Measurements from ENCODE around the gene PI3.
"Not testable (repeated sequence)": the region's sequence is repeated elsewhere in the genome, so short reads cannot be mapped to it uniquely, and the experiment has no call there.

Gene PI3

GRCh38 chr20:45174434-45175364 lies at the start of gene PI3:
TSS of gene PI3 (plus strand) at chr20:45174902. CDS start at chr20:45174923, 21 bp downstream.
- DNase-seq = no peak

DNA sequence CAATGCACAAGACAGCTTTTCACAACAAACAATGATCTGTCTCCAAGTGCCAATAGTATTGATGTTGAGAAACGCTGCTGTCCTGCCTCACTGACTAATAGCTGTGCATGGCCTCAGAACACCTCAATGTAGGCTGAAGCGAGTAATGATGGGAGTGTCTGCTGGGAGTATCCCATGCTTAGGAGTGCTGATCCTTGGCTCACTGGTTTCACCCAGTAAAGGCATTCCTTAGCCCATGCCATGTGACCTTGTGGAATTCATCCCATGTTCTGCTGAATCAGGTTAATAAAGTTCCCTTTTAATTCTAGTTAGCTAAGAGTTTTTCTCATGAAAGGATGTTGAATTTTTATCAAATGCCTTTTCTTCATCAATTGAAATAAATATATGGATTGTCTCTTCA lies 46.6 kb upstream of the PI3 start:
- no peak for DNase-seq

- DNase-seq = no peak
These were observed 37.8 kb upstream of the PI3 start for GRCh38 chr20:45136911-45137310.

GRCh38 chr20:45138561-45139300 lies 36.0 kb upstream of the PI3 start:
- DNase-seq = no peak

DNA sequence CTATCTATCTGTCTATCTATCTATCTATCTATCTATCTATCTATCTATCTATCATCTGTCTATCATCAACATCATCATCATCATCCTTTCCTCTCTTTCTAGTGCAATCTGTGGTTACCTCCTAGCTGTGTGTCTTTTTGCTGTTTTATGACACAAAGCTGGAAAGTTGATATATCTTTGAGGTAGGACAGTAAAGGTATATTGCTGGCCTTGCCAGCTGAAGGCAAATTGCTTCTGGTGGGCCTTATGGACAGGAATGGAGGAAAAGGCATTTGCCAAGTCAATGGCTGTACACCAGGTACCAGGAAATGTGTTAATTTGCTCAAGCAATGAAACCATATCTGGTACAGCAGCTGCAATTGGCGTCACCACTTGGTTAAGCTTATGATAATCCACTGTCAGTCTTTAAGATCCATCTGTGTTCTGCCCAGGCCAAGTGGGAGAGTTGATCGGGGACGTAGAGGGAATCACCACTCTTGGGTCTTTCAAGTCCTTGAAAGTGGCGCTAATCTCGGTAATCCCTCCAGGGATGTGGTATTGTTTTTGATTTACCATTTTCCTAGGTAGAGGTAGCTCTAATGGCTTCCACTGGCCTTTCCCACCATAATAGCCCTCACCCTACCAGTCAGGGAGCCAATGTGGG lies 34.8 kb upstream of the PI3 start:
- DNase-seq = not testable (repeated sequence)

- DNase-seq = no peak
These were observed 33.9 kb upstream of the PI3 start for GRCh38 chr20:45140836-45141235.

- DNase-seq = no peak
These were observed 25.6 kb upstream of the PI3 start for GRCh38 chr20:45149062-45149461.

GRCh38 chr20:45152405-45152804 lies 22.3 kb upstream of the PI3 start:
- DNase-seq = no peak

DNA sequence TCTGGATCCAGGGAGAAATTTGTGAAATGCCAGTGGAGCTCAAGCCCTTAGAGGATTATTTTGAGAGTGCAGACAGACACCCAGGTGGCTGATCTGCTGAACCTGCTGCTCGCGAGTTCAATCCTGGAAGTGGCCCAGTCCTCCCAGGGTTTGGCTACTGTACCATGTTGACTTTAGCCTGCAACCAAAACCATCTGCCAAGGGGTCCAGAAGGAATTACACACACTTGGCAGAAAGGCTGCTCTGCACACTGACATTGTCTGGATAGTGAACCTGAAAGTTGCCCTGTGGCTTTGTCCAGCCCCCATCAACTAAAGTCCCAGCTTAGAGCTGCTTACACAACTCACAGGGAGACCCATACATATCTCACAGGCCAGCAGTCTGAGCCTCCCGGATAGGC lies 21.6 kb upstream of the PI3 start:
- DNase-seq = no peak

DNA sequence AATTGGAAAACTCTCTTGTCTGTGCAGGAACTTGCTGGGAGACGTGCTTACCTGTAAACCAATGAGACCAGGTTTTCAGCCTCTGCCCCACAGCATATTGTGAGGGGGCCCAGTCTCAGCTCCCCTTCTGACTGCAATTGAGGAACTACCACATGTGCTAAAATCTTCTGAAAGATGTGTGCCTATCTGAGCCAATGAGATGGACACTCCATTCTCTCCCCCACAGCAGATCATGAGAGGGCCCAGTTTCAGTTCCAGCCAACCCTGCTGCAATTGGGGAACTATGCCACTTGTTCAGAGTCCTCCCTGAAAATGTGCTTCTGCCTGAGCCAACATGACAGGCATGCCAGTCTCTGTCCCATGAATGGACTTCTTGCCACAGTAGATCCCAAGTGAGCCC lies 20.9 kb upstream of the PI3 start:
- DNase-seq = no peak

- no peak for DNase-seq
These were observed 20.5 kb upstream of the PI3 start for GRCh38 chr20:45154183-45154582.

GRCh38 chr20:45154794-45155193 lies 19.9 kb upstream of the PI3 start:
- not testable (repeated sequence) for DNase-seq

DNA sequence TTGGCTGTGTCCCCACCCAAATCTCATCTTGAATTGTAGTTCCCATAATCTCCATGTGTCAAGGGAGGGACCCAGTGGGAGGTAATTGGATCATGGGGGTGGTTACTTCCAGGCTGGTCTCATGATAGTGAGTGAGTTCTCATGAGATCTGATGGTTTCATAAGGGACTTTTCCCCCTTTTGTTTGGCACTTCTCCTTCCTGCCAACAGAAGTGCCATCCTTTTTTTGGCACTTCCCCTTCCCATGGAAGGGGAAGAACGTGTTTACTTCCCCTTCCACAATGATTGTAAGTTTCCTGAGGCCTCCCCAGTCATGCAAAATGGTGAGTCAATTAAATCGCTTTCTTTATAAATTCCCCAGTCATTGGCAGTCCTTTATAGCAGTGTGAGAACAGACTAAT lies 18.0 kb upstream of the PI3 start:
- DNase-seq = no peak

DNA sequence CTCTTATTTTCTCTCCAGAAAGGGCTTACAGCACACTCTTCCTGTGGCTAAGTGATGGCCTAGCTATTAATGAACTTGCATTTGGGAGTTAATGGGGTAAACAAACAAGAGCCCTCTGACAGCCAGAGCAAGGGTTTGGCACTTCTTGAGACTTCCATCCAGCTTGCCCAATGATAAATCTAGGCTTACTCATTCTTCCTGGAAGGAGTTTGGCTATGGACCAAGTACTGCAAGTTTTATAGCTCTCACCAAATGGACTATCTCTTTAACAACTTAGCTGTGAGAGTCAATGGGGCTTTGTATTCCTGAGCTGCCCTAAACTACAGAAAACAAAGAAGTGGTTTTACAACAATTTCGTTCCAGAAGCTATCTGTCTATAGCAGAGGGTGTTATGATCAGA lies 16.7 kb upstream of the PI3 start:
- no peak for DNase-seq

- no peak for DNase-seq
These were observed 11.5 kb upstream of the PI3 start for GRCh38 chr20:45163083-45163803.

DNA sequence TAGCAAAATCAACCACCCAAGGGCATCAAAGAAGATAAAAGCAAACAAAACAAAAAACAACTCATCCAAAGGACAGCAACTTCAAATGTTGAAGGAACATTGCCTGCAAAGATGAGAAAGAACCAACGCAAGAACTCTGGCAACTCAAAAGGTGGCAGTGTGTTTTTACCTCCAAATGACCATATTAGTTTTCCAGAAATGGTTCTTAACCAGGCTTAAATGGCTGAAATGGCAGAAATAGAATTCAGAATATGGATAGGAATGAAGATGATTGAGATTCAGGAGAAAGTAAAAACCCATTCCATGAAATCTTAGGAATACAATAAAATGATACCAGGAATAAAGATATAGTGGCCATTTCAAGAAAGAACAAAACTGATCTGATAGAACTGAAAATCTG lies 9.8 kb upstream of the PI3 start:
- DNase-seq = no peak

GRCh38 chr20:45173522-45173921 lies 1.2 kb upstream of the PI3 start:
- DNase-seq = no peak

GRCh38 chr20:45176526-45177267 lies 2.0 kb downstream of the PI3 start:
- DNase-seq = no peak

DNA sequence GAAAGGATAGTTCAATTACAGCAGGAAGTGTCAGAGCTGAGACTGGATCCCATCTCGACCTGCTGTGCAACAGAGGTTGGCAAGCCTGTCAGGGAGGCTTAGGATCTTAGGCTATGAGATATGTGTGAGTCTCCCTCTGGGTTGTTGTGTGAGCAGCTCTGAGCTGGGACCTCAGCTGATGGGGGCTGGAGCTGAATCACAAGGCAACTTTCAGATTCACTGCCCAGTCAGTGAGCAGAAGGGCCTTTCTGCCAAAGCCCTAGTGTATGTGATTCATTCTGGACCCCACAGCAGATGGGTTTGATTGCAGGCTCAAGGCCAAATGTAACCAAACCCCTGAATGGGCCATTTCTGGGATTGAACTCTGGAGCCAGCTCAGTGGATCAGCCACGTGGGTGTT lies 4.5 kb downstream of the PI3 start:
- DNase-seq = no peak

DNA sequence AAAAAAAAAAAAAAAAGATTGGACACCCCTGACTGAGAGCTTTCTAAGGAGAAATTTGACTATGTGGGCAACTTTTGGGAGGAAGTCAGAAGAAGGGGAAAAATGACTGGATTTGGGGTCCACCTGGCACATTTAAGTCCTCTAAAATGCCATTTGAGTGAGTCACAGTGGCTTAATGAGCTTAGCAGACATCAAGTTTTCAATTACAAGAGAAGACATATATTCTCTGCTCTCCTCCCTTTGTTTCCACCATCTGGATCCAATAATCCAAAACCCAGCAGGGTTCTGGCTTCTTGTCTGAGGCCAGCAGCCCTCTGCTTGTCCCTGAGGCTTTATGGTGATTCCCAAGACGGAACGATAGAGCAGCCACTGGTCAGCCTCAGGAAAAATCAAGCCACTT lies 6.9 kb downstream of the PI3 start:
- no peak for DNase-seq

DNA sequence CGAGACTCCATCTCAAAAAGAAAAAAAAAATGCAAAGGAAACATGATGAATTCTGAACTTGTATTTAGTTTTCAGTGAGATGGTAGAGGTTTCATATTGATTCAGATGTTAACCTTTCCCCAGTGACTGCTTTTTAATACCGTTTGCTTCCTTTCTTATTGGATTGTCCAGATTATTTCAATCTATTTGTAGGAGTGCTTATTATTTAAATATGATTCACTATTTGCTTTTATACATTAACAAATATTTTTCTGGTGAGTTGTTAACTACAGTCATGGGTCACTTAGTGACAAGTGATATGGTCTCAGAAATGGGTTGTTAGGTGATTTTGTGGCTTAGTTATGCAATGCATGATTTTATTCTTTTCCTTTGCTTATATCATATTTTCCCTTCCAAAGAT lies 8.4 kb downstream of the PI3 start:
- DNase-seq = no peak

DNA sequence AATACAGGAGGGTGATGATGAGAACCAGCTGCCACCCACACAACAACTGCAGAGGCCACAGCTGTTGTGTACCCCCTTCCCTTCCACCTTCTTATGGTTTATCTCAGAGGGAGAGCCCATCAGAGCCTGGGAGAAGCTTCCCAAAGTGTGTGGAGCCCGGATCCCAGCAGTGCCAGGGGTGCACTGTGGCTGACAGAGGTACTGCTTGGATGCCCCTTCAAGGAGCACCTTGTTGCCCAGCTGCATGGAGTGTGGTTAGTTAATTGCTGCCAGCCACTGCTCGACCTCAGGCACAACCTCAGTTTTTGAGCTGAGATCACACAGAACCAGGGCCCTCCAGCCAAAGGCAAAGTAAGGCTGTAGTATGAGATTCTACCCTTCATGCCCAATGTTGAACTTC lies 13.0 kb downstream of the PI3 start:
- DNase-seq = no peak
